ENCODE data around the gene SLC16A11. TPM values are rescaled to one million over a fixed set of nuclear protein-coding genes. Genes with fewer than 3 reads are reported as not detected.

The SLC16A11 gene
- polyA plus RNA-seq, 2 of the 4 experiments (the other 2 are of a cell fraction): not detected

- ChIA-PET POLR2A (interaction anchor here (0.6 to 1.1 kb wide), 2 partner anchors 24 to 100 kb away, joined by 3 to 5 read pairs; partner anchors contain the start of gene SLC16A13), CTCF (interaction anchor here (0.7 to 15.6 kb wide), 6 partner anchors 10 to 476 kb away, joined by 3 to 293 read pairs (median 6); no protein-coding TSS in a partner anchor)
- DNase-seq (ENCODE audit: low read depth in 1 of 2, low spot score in 1 of 2) (no peak), FAIRE-seq (no peak), ATAC-seq (no peak)
- TF ChIP-seq KDM5A (IDR thresholded peaks at IDR 0.05) (peak; percentile 92), PHF8 (IDR thresholded peaks at IDR 0.05; ENCODE audit: borderline replicate concordance, low read depth) (peak; percentile 60; the same call in 1 of the 2 replicates), RNF2 (IDR thresholded peaks at IDR 0.05; ENCODE audit: borderline replicate concordance, low read depth) (no peak)
- Histone ChIP-seq H3K27ac (peak overlapping the region; percentile 90 to 99), H3K4me3 (peak overlapping the region; percentile 81), H3K4me1 (peaks cover 15% of the 10 kb centered on the region), H3K9me3 (no peaks in the 10 kb centered on the region), H3K4me2 (peak overlapping the region; percentile 91)
- 1% methylated on average over 6 of the region's 6 CpGs for WGBS (ENCODE audit: missing lambda C conversion rate)
Observed at GRCh38 chr17:7011942-7012254, 32.0 kb downstream of the SLC16A11 start.

- 36% methylated on average over 14 of the region's 14 CpGs for WGBS (ENCODE audit: missing lambda C conversion rate)
- no peak for ATAC-seq
Observed at GRCh38 chr17:7011415-7011814, 32.5 kb downstream of the SLC16A11 start.

GRCh38 chr17:7010523-7010922 lies 33.4 kb downstream of the SLC16A11 start:
- ChIA-PET POLR2A (no interaction called here), CTCF (interaction anchor here (0.7 to 15.6 kb wide), 10 partner anchors 10 to 537 kb away, joined by 3 to 293 read pairs (median 6); no protein-coding TSS in a partner anchor)
- TF ChIP-seq RNF2 (IDR thresholded peaks at IDR 0.05; ENCODE audit: borderline replicate concordance, low read depth) (no peak), KDM1A (IDR thresholded peaks at IDR 0.05; ENCODE audit: low read depth) (no peak)
- Histone ChIP-seq H3K27ac (no peak overlapping the region), H3K9me3 (no peaks in the 10 kb centered on the region), H3K4me3 (no peak overlapping the region; the same call in 2 of the 3 replicates), H3K4me2 (peak overlapping the region; percentile 91), H3K4me1 (peaks cover 13% of the 10 kb centered on the region)
- no peak for ATAC-seq
- 90% methylated on average over 2 of the region's 2 CpGs for WGBS (ENCODE audit: missing lambda C conversion rate)
- FAIRE-seq: no peak
- no peak for DNase-seq (ENCODE audit: low read depth in 1 of 2, low spot score in 1 of 2)

More at GRCh38 chr17:7011415-7011814, 32.5 kb downstream of the SLC16A11 start:
- no peaks in the 10 kb centered on the region for H3K9me3 ChIP-seq
- peaks cover 15% of the 10 kb centered on the region for H3K4me1 ChIP-seq
- ChIA-PET CTCF (interaction anchor here (0.7 to 15.6 kb wide), 8 partner anchors 9 to 475 kb away, joined by 3 to 293 read pairs (median 6); no protein-coding TSS in a partner anchor), POLR2A (interaction anchor here (1.1 kb wide), 1 partner anchor 99 kb away, joined by 3 read pairs; no protein-coding TSS in a partner anchor)
- H3K27ac ChIP-seq: peak overlapping the region; percentile 90 to 99
- FAIRE-seq (no peak), DNase-seq (ENCODE audit: low read depth in 1 of 2, low spot score in 1 of 2) (no peak)
- H3K4me3 ChIP-seq: peak overlapping the region; percentile 81
- peak overlapping the region; percentile 91 for H3K4me2 ChIP-seq
- TF ChIP-seq JUNB (IDR thresholded peaks at IDR 0.05) (0 out of 2 replicates have a peak, but pooled peaks have one; percentile 14), SMC3 (IDR thresholded peaks at IDR 0.05) (no peak)

- ChIA-PET POLR2A (interaction anchor here (0.9 kb wide), 1 partner anchor 29 kb away, joined by 3 read pairs; the partner anchor contains the start of gene SLC16A13), CTCF (interaction anchor here (0.8 to 15.6 kb wide), 11 partner anchors 13 to 341 kb away, joined by 3 to 293 read pairs (median 44); partner anchors contain the start of gene ALOX12)
- ATAC-seq (no peak), FAIRE-seq (no peak), DNase-seq (ENCODE audit: low read depth in 1 of 2, low spot score in 1 of 2) (no peak)
- no peak overlapping the region for H3K4me3 ChIP-seq
- WGBS (ENCODE audit: missing lambda C conversion rate): 52% methylated on average over 2 of the region's 2 CpGs
- H3K4me2 ChIP-seq: no peak overlapping the region
- no peaks in the 10 kb centered on the region for H3K9me3 ChIP-seq
- TF ChIP-seq CHD2 (IDR thresholded peaks at IDR 0.05; ENCODE audit: low read length, partially characterized antibody) (no peak), CHD4 (IDR thresholded peaks at IDR 0.05; ENCODE audit: borderline replicate concordance) (no peak), TP53 (CRISPR knock-in tag; IDR thresholded peaks at IDR 0.05) (no peak), FOSB (CRISPR knock-in tag; IDR thresholded peaks at IDR 0.05) (no peak), ZSCAN20 (CRISPR knock-in tag; IDR thresholded peaks at IDR 0.05) (no peak), GATA3 (IDR thresholded peaks at IDR 0.05; ENCODE audit: borderline replicate concordance) (no peak), HOXB13 (CRISPR knock-in tag; IDR thresholded peaks at IDR 0.05; ENCODE audit: low read depth) (no peak), POLR2A (IDR thresholded peaks at IDR 0.05; ENCODE audit: low read length) (no peak), PHF8 (IDR thresholded peaks at IDR 0.05; ENCODE audit: borderline replicate concordance, low read depth) (no peak), RAD21 (conservative IDR thresholded peaks at IDR 0.05 in 1 of 2, IDR thresholded peaks at IDR 0.05 in 1 of 2) (no peak), KDM1A (IDR thresholded peaks at IDR 0.05; ENCODE audit: low read depth) (no peak), NPAS2 (CRISPR knock-in tag; IDR thresholded peaks at IDR 0.05; ENCODE audit: borderline replicate concordance) (no peak), RNF2 (IDR thresholded peaks at IDR 0.05; ENCODE audit: borderline replicate concordance, low read depth) (no peak), HDAC2 (IDR thresholded peaks at IDR 0.05) (no peak), KDM5A (IDR thresholded peaks at IDR 0.05) (no peak), HOXB5 (CRISPR knock-in tag; IDR thresholded peaks at IDR 0.05) (no peak)
- peaks cover 9% of the 10 kb centered on the region for H3K4me1 ChIP-seq
- H3K27ac ChIP-seq: no peak overlapping the region
Observed at GRCh38 chr17:7007143-7007542, 36.7 kb downstream of the SLC16A11 start.
